ENCODE data around the gene CARD10. TPM values are rescaled to one million over a fixed set of nuclear protein-coding genes. Genes with fewer than 3 reads are reported as not detected.

Gene CARD10
- total and polyA plus RNA-seq, 2 of the 8 experiments (the other 6 are each of a cell fraction or from before 2014, with no cell fraction given): 13.5 to 14.4 TPM

GRCh38 chr22:37566903-37567798 is 47.9 kb upstream of the CARD10 start (continued):
- TF ChIP-seq EZH2 (IDR thresholded peaks at IDR 0.05; ENCODE audit: low read depth, low read length, severe bottlenecking) (no peak), NRF1 (IDR thresholded peaks at IDR 0.05; ENCODE audit: low read depth, low read length) (no peak), KDM5A (IDR thresholded peaks at IDR 0.05; ENCODE audit: low read length) (no peak), HDAC6 (IDR thresholded peaks at IDR 0.05; ENCODE audit: low read depth, low read length) (no peak), SIN3A (conservative IDR thresholded peaks at IDR 0.05 in 1 of 2, IDR thresholded peaks at IDR 0.05 in 1 of 2; ENCODE audit: low read depth in 1 of 2, low read length in 2 of 2) (peak in 1 of 2 experiments; percentile 74; a peak in 1 of 4 replicates), SP1 (IDR thresholded peaks at IDR 0.05; ENCODE audit: low read depth, low read length) (no peak), POLR2A (IDR thresholded peaks at IDR 0.05; ENCODE audit: control extremely low read depth in 1 of 2, low read depth in 2 of 2, low read length in 2 of 2) (no peak), JUND (IDR thresholded peaks at IDR 0.05; ENCODE audit: low read length) (0 out of 2 replicates have a peak, but pooled peaks have one; percentile 31), SRF (IDR thresholded peaks at IDR 0.05; ENCODE audit: low read depth, low read length) (no peak), SP2 (IDR thresholded peaks at IDR 0.05; ENCODE audit: low read length) (no peak), RAD21 (IDR thresholded peaks at IDR 0.05 in 1 of 2, conservative IDR thresholded peaks at IDR 0.05 in 1 of 2; ENCODE audit: low read depth in 2 of 2, low read length in 2 of 2) (peak; percentile 99 to 100), SIRT6 (IDR thresholded peaks at IDR 0.05; ENCODE audit: low read length) (no peak), CTBP2 (IDR thresholded peaks at IDR 0.05; ENCODE audit: borderline replicate concordance, insufficient read depth, insufficient read length, low read length) (no peak), RFX5 (IDR thresholded peaks at IDR 0.05; ENCODE audit: borderline replicate concordance, low read depth, low read length) (no peak), CHD2 (IDR thresholded peaks at IDR 0.05; ENCODE audit: low read length) (no peak), CHD1 (IDR thresholded peaks at IDR 0.05; ENCODE audit: low read depth, low read length) (no peak), USF2 (IDR thresholded peaks at IDR 0.05; ENCODE audit: low read length) (no peak), KDM4A (IDR thresholded peaks at IDR 0.05; ENCODE audit: low read depth, low read length, severe bottlenecking) (no peak), SIX5 (IDR thresholded peaks at IDR 0.05; ENCODE audit: low read depth, low read length) (no peak), TBP (IDR thresholded peaks at IDR 0.05; ENCODE audit: low read depth, low read length) (no peak)
